ENCODE measurements around the gene TAX1BP1.
"Not testable (repeated sequence)": the region's sequence is repeated elsewhere in the genome, so short reads cannot be mapped to it uniquely, and the experiment has no call there.

GRCh38 chr7:27856703-27857485 is 116.9 kb downstream of the TAX1BP1 start:
- TF ChIP-seq CTCF (IDR thresholded peaks at IDR 0.05; ENCODE audit: borderline replicate concordance, extremely low read depth, low read length, poor library complexity, severe bottlenecking); EZH2 (IDR thresholded peaks at IDR 0.05; ENCODE audit: borderline replicate concordance, low read depth, low read length, severe bottlenecking): not testable (repeated sequence)

All from DND-41 (cell line).